WERI-Rb-1 (cell line): ENCODE measurements around the gene BCL2.

ENCODE experiments used
- DNase-seq: peaks from one replicate; pipeline ENCODE4 v3.0.0-alpha.2; 2020
- H3K27ac ChIP-seq: fragments of 250-450 bp; sonication (Bioruptor Pico); 2 replicates; pipeline ENCODE4 v1.5.1; 2020; ENCODE audit warnings: mild to moderate bottlenecking, moderate library complexity
- H3K27me3 ChIP-seq: fragments of 250-450 bp; sonication (Bioruptor Pico); 2 replicates; pipeline ENCODE4 v1.5.1; 2021; ENCODE audit warnings: mild to moderate bottlenecking, low read depth, moderate library complexity; ENCODE audit not compliant: insufficient read depth, severe bottlenecking
- H3K36me3 ChIP-seq: fragments of 250-450 bp; sonication (Bioruptor Pico); 2 replicates; pipeline ENCODE4 v1.5.1; 2020; ENCODE audit warnings: mild to moderate bottlenecking, moderate library complexity
- H3K4me3 ChIP-seq: 2 replicates; pipeline ENCODE4 v1.5.1; 2011; ENCODE audit warnings: low read depth, mild to moderate bottlenecking, control low read depth, low read length
- H3K9me3 ChIP-seq: fragments of 250-450 bp; sonication (Bioruptor Pico); 2 replicates; pipeline ENCODE4 v1.5.1; 2021; ENCODE audit warnings: mild to moderate bottlenecking, moderate library complexity; ENCODE audit not compliant: severe bottlenecking
- TF ChIP-seq, protein P1 (sequence below): IDR thresholded peaks from 2 replicates; pipeline ENCODE4 v1.5.1; 2011; ENCODE audit warnings: low read depth, mild to moderate bottlenecking, control low read depth, inconsistent platforms, low read length

BCL2 gene

DNA sequence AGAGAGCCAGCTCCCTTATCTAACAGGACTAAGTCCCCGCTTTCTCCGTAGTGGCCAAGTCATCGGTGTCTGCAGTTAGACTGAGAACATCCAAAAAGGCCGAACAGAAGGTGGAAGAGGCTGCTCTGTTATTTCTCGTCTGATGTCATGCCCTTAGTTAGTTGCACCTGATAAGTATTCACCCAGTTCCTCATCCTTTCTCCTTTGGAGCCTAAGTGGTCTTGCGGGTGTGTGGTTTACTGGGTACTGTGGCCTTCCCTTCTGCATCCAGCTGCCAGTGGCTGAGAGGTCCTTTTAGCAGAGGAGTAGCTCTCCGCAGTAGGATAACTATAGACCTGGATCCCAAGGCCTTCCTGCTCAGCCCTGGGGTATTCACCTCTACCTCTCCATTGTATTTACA lies 211.6 kb downstream of the BCL2 start:
- no peak overlapping the region for H3K4me3 ChIP-seq
- no peaks in the 10 kb centered on the region for H3K27me3 ChIP-seq
- TF ChIP-seq, protein P1, sequence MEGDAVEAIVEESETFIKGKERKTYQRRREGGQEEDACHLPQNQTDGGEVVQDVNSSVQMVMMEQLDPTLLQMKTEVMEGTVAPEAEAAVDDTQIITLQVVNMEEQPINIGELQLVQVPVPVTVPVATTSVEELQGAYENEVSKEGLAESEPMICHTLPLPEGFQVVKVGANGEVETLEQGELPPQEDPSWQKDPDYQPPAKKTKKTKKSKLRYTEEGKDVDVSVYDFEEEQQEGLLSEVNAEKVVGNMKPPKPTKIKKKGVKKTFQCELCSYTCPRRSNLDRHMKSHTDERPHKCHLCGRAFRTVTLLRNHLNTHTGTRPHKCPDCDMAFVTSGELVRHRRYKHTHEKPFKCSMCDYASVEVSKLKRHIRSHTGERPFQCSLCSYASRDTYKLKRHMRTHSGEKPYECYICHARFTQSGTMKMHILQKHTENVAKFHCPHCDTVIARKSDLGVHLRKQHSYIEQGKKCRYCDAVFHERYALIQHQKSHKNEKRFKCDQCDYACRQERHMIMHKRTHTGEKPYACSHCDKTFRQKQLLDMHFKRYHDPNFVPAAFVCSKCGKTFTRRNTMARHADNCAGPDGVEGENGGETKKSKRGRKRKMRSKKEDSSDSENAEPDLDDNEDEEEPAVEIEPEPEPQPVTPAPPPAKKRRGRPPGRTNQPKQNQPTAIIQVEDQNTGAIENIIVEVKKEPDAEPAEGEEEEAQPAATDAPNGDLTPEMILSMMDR = no peak
- no peak for DNase-seq
- H3K36me3 ChIP-seq = no peaks in the 10 kb centered on the region
- H3K9me3 ChIP-seq = no peaks in the 10 kb centered on the region
- no peak overlapping the region for H3K27ac ChIP-seq

DNA sequence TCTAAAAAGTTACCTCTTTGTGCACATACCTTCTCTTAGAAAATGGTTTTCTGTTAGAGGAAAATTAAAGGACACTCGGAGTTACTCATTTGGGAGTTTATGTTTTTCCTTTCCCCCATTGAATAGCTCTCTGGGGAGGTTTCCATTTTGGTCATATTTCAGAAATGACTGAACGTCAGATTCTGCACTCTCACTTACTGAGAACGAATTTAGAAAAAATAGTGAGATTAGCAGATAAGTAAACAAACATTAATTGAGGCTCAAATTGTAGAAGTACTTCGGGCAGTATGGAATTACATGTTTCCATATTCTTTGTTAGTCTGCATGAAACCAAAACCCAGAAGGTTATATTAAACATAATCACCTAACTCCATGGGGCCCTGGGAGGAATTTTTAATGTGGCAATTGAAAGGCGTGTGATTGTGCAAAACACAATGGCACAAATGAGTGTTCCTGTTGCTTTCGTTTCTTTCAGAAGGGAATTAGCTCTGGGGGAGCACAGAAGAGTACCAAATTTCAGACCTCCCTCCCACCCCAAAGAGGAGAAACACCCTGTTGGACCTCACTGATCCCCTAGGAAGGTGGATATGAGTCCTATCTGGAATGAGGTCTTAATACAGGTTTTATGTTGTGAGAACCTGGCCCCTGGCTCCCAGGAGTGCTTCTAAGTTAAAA lies 212.3 kb downstream of the BCL2 start:
- Histone ChIP-seq H3K27me3 (no peaks in the 10 kb centered on the region), H3K36me3 (no peaks in the 10 kb centered on the region), H3K4me3 (no peak overlapping the region), H3K9me3 (no peaks in the 10 kb centered on the region), H3K27ac (no peak overlapping the region)
- DNase-seq = no peak
- TF ChIP-seq, protein P1 = no peak

DNA sequence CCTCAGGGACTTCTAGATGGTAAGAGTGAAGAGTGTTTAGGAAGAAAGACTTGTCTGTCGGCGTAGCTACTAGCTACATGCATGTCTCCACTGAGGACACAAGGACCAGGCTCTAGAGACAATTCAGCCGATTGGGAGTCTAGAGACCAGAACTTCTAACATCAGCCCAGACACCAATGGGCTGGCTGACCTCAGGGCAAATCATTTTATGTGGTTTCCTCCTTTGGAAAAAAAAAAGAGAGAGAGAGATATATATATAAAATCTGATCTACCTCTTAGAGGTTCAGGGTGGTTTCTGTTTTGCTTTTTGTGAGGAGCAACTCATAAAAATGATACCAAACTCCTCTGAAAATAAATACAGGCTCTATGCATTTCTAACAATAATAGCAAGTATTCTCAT lies 212.8 kb downstream of the BCL2 start:
- no peak for DNase-seq
- Histone ChIP-seq H3K4me3 (no peak overlapping the region), H3K9me3 (no peaks in the 10 kb centered on the region), H3K36me3 (no peaks in the 10 kb centered on the region), H3K27ac (no peak overlapping the region), H3K27me3 (no peaks in the 10 kb centered on the region)
- TF ChIP-seq, protein P1 = no peak

DNA sequence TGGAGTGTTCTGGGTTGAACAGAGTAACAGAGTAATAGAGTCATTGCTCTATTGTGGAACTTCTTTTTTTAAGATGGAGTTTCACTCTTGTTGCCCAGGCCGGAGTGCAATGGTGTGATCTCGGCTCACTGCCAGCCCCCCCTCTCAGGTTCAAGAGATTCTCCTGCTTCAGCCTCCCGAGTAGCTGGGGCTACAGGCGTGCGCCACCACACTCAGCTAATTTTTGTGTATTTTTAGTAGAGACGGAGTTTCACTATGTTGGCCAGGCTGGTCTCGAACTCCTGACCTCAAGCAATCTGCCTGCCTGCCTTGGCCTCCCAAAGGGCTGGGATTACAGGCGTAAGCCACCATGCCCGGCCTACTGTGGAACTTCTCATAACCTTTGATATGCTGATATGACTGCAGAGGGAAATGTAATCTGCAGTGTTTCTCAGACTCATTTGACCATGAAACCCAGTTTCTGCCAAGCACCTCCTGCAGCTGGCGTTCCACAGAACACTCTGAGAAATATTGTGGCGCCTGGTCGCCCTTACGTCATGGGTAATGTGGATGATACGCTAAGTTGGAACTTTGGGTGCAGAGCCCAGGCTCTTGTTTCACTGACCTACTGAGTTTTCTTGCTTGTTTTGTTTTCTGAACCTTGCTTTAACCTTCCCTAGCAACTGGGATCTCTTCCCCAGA lies 213.8 kb downstream of the BCL2 start:
- no peak for DNase-seq
- TF ChIP-seq, protein P1 = no peak
- no peaks in the 10 kb centered on the region for H3K27me3 ChIP-seq
- H3K27ac ChIP-seq = no peak overlapping the region
- H3K4me3 ChIP-seq = no peak overlapping the region
- no peaks in the 10 kb centered on the region for H3K36me3 ChIP-seq
- no peaks in the 10 kb centered on the region for H3K9me3 ChIP-seq

DNA sequence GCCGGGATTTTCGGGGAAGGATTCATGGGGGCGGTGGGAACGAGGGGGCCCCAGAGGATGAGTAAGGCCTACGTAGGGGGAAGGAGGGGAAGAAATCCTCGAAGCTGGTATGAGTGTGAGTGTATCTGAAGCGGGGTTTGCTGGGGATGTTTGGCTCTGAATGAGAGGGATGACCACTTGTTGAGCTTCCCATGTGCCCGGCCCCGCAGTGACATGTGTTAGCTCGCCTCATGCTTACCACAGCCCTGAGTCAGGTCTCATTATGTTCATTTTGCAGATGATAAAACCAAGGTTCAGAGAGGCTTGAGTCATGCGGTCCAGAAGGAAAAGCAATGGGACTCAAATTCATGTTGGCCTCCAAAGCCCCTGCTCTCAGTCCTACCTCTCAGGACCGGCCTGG lies 214.7 kb downstream of the BCL2 start:
- no peaks in the 10 kb centered on the region for H3K27me3 ChIP-seq
- no peak for DNase-seq
- no peak overlapping the region for H3K27ac ChIP-seq
- no peaks in the 10 kb centered on the region for H3K36me3 ChIP-seq
- no peak overlapping the region for H3K4me3 ChIP-seq
- H3K9me3 ChIP-seq = no peaks in the 10 kb centered on the region
- TF ChIP-seq, protein P1 = no peak
